Stimulated activated CD4-positive, alpha-beta T cell treated with anti-CD3 and anti-CD28 coated beads, Interleukin-1b, Interleukin-23, amount 100 ng/mL, for 24 hours (primary cell): ENCODE results near the gene CAND1.
"Not testable (repeated sequence)": the region's sequence is repeated elsewhere in the genome, so short reads cannot be mapped to it uniquely, and the experiment has no call there.

Source experiments
- DNase-seq, 4 experiments: peaks; one replicate each; pipeline ENCODE4 v3.0.0-alpha.2; 2020; ENCODE audit warnings: low read depth in 4 of 4, low spot score in 1 of 4

The CAND1 gene

DNA sequence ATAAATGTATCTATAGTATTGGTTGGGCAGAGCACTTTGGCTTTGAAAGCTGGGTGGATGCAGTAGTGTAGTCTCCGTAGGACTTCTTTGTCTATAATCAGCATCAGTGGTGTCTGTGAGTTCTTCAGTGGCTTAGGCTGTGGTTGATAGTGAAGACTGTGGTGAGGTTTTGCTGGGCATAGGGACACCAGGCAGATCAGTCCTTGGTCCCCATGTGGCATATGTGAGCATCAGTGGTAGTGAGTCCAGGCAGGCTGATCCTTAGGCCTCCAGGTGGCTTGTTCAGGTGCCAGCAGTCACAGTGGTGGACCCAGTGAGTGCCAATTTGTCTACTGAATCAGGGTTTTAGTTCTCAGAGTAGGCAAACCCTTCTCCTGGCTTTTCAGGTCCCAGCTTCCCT lies 70.4 kb downstream of the CAND1 start:
- no peak for DNase-seq

- DNase-seq: not testable (repeated sequence)
These were observed 71.9 kb downstream of the CAND1 start for GRCh38 chr12:67341086-67341485.

GRCh38 chr12:67344979-67345710 lies 76.0 kb downstream of the CAND1 start:
- no peak for DNase-seq

GRCh38 chr12:67348683-67349082 lies 79.5 kb downstream of the CAND1 start:
- DNase-seq: no peak

GRCh38 chr12:67352682-67353081 lies 83.5 kb downstream of the CAND1 start:
- no peak for DNase-seq

DNA sequence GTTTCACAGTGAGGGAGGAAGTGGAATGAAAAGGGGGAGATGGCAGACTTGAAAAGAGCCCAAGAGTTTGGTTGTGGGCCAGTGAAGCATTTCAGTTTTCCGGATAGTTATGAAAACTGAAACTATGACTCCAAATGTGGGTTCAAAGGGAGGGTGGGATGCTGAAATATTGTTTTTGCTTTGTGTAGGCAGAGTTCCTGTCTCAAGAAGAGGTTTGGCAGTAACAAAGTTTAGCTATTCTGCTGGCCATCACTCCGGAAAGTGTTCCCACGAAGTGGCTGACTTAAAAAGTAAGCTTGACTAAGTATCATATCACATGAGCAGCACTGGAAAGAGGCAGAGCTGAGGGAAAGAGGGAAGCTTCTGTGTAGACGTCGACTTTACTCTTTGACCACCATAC lies 85.2 kb downstream of the CAND1 start:
- no peak for DNase-seq

DNA sequence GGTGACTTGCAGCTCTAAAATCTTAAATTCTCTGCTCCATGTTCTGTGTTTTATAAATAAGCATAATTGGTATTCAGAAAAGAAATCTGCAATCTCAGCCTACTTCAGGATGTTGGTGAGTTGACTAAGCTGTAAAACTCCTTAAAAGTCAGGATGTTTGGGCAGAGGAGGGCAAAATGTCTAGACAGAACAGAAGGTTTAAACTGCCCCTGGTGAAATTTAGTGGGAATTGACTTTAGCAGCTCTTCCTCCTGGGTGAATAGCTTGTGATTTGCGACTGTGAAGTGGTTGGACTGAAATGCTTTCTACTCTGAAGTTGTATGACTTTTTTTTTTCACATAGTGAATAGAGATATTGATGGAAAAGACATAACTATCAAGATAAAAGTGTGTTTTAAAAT lies 85.8 kb downstream of the CAND1 start:
- no peak for DNase-seq

DNA sequence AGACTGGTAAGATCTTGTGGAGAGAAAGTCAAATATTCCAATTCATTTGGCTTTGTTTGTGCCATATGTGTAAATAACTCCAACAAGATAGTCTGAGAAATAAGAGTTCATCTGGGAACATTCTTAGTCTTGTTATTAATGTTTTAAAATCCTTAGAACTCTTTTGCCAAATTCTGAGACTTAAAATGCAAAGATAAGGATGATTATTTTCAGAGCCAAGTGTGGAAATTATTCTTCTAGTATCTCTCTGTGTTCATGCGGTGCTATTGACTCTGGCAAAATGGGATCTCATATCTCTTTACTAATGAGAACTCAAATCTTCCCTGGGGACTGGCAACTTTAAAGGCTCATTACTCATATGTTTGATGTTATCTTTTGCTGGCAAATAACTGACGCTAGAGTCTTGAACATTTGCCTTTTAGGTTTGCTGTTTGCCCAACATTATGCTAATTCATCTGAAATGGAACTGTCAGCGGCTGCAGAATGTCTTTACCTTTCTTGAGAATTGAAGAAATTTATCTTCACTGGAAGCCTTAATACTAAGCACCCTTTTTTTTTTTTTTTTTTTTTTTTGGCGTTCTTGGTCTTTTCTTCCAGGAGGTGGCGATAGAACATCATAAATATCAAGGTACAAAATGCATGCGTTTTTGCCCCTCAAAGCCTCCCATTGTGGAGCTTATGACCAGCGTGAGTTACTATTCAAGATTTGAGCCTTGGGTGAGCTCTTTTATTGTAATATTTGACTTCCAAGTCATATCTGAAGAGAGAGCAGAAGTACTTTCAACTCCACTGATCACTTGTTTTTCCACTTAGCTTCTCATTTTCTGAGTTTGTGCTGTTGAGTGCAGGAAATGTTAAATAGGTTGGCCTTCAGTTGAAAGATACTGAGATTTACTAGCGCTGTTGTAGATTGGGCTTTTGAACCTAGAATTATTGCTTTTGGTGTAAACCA lies 86.5 kb downstream of the CAND1 start:
- no peak for DNase-seq

DNA sequence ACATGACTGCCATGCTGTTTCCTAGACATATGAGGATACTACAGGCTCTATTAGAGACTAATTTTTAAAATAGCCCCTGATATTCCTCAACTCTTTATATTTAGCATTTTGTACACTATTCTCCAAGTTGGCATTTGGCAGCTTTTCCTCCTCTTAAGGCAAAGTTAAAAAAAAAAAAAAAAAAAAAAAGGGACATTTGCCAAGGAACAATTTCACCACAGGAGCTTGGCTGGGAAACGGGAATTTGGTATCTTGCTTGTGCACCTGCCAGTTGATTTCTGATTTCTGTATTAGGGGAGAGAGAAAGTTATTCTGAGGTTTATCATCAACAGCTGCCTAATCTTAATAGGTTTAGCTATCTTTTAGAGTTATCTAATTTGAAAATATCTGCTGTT lies 87.2 kb downstream of the CAND1 start:
- no peak for DNase-seq

GRCh38 chr12:67357376-67358125 lies 88.4 kb downstream of the CAND1 start:
- DNase-seq: no peak

DNA sequence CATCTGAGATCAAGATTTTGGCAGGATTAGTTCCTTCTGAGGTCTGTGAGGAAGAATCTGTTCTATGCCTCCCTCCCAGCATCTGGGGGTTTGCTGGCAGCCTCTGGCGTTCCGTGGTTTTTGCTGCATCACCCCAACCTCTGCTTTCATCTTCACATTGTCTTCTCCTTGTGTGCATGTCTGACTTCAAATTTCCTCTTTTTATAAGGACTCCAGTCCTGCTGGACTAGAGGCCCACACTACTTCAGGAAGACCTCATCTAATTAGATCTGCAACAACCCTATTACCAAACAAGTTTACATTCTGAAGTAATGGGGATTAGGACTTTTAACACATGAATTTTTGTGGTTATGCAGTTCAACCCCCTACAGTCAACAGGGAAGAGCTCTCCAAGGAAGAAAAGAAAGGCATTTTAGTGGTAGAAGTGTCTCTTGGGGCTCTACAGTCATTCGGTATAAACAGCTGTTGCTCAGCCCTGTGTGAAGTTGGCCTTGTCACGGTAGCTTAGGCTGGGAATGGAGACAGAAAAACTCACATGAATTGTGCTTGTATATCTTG lies 89.7 kb downstream of the CAND1 start:
- DNase-seq: no peak

- DNase-seq: no peak
These were observed 93.4 kb downstream of the CAND1 start for GRCh38 chr12:67362526-67362925.

GRCh38 chr12:67364228-67364627 lies 95.1 kb downstream of the CAND1 start:
- no peak for DNase-seq

GRCh38 chr12:67365131-67365530 lies 96.0 kb downstream of the CAND1 start:
- DNase-seq: no peak

DNA sequence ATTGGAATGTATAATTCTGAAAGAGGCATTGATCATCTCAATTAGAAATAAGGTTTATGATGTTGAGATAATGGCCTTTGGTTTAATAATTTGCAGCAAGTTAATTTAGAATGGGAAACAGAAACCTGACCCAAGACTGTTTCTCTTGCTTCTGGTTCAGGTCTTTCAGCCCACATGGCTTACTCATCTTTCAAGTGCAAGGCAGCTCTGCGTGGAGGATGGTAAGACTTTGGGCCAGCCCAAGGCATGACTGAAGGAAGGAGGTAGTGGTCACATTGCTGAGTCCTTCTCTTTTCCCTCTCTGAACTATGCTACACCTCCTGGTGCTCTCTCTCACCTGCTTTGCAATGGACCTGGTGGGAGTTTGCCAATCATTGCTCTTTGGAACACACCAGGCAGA lies 98.7 kb downstream of the CAND1 start:
- no peak for DNase-seq
